Activated naive CD8-positive, alpha-beta T cell treated with anti-CD3 and anti-CD28 coated beads, Interleukin-2, amount 50 U/mL, for 24 hours (primary cell): ENCODE data around the gene ACRBP.

ENCODE experiments used
- ATAC-seq: fragments of 150-1000 bp; cut with Tn5 transposase; one replicate; pipeline ENCODE4 v1.10.0; 2021
- DNase-seq: peaks from one replicate; pipeline ENCODE4 v3.0.0; 2021
- H3K27ac Mint-ChIP-seq: one replicate; pipeline ENCODE4 v1.8.0; 2021; ENCODE audit warnings: mild to moderate bottlenecking, mixed read lengths
- H3K27me3 Mint-ChIP-seq: one replicate; pipeline ENCODE4 v1.8.0; 2021; ENCODE audit warnings: mixed read lengths
- H3K36me3 Mint-ChIP-seq: one replicate; pipeline ENCODE4 v1.8.0; 2021; ENCODE audit warnings: low read depth, mixed read lengths
- H3K4me1 Mint-ChIP-seq: one replicate; pipeline ENCODE4 v1.8.0; 2021; ENCODE audit warnings: mixed read lengths
- H3K4me3 Mint-ChIP-seq: one replicate; pipeline ENCODE4 v1.8.0; 2021; ENCODE audit warnings: mild to moderate bottlenecking, moderate library complexity, mixed read lengths
- H3K9me3 Mint-ChIP-seq: one replicate; pipeline ENCODE4 v1.8.0; 2021; ENCODE audit warnings: mixed read lengths

ACRBP gene

GRCh38 chr12:6664902-6665301, 17.7 kb upstream of the ACRBP start:
- Mint-ChIP-seq H3K36me3 (peaks cover 29% of the 10 kb centered on the region), H3K4me1 (peaks cover 23% of the 10 kb centered on the region), H3K4me3 (no peak overlapping the region), H3K27ac (no peak overlapping the region), H3K9me3 (peaks cover 4% of the 10 kb centered on the region), H3K27me3 (no peaks in the 10 kb centered on the region)
- no peak for DNase-seq
- ATAC-seq = no peak

GRCh38 chr12:6662906-6663742, 15.9 kb upstream of the ACRBP start, which contains the start of gene ING4:
ING4 (minus strand) TSS chr12:6663119; CDS start chr12:6663101, 18 bp downstream.
- peaks cover 27% of the 10 kb centered on the region for H3K4me1 Mint-ChIP-seq
- H3K27me3 Mint-ChIP-seq = no peaks in the 10 kb centered on the region
- peak; percentile 100 for ATAC-seq
- H3K9me3 Mint-ChIP-seq = peaks cover 4% of the 10 kb centered on the region
- DNase-seq = peak; percentile 94
- peaks cover 22% of the 10 kb centered on the region for H3K36me3 Mint-ChIP-seq
- peak within 1 kb of the TSS; percentile 89 for H3K27ac Mint-ChIP-seq
- peak within 1 kb of the TSS; percentile 91 for H3K4me3 Mint-ChIP-seq

- Mint-ChIP-seq H3K27me3 (no peaks in the 10 kb centered on the region), H3K4me3 (peak overlapping the region; percentile 91), H3K9me3 (peaks cover 4% of the 10 kb centered on the region), H3K4me1 (peaks cover 27% of the 10 kb centered on the region), H3K27ac (peak overlapping the region; percentile 89), H3K36me3 (peaks cover 16% of the 10 kb centered on the region)
- peak; percentile 34 for ATAC-seq
- DNase-seq = no peak
Observed at GRCh38 chr12:6662602-6662905, 15.3 kb upstream of the ACRBP start.

GRCh38 chr12:6653987-6654386, 6.8 kb upstream of the ACRBP start:
- no peaks in the 10 kb centered on the region for H3K27me3 Mint-ChIP-seq
- H3K36me3 Mint-ChIP-seq = peaks cover 15% of the 10 kb centered on the region
- H3K4me3 Mint-ChIP-seq = no peak overlapping the region
- no peaks in the 10 kb centered on the region for H3K9me3 Mint-ChIP-seq
- no peak for ATAC-seq
- H3K4me1 Mint-ChIP-seq = peaks cover 5% of the 10 kb centered on the region
- no peak overlapping the region for H3K27ac Mint-ChIP-seq
- no peak for DNase-seq

- H3K36me3 Mint-ChIP-seq = peaks cover 11% of the 10 kb centered on the region
- no peaks in the 10 kb centered on the region for H3K9me3 Mint-ChIP-seq
- no peaks in the 10 kb centered on the region for H3K27me3 Mint-ChIP-seq
- peaks cover 2% of the 10 kb centered on the region for H3K4me1 Mint-ChIP-seq
- H3K4me3 Mint-ChIP-seq = no peak overlapping the region
- no peak for DNase-seq
- no peak overlapping the region for H3K27ac Mint-ChIP-seq
- no peak for ATAC-seq
Observed at GRCh38 chr12:6653342-6653741, 6.1 kb upstream of the ACRBP start.

GRCh38 chr12:6652391-6652790, 5.2 kb upstream of the ACRBP start:
- no peak for DNase-seq
- no peak for ATAC-seq
- H3K4me3 Mint-ChIP-seq = no peak overlapping the region
- peaks cover 15% of the 10 kb centered on the region for H3K36me3 Mint-ChIP-seq
- no peaks in the 10 kb centered on the region for H3K27me3 Mint-ChIP-seq
- H3K4me1 Mint-ChIP-seq = peaks cover under 1% of the 10 kb centered on the region
- no peak overlapping the region for H3K27ac Mint-ChIP-seq
- no peaks in the 10 kb centered on the region for H3K9me3 Mint-ChIP-seq

GRCh38 chr12:6650832-6651231, 3.6 kb upstream of the ACRBP start:
- no peaks in the 10 kb centered on the region for H3K9me3 Mint-ChIP-seq
- no peak for DNase-seq
- peaks cover 9% of the 10 kb centered on the region for H3K4me1 Mint-ChIP-seq
- no peak overlapping the region for H3K4me3 Mint-ChIP-seq
- H3K27ac Mint-ChIP-seq = no peak overlapping the region
- H3K36me3 Mint-ChIP-seq = peaks cover 17% of the 10 kb centered on the region
- no peaks in the 10 kb centered on the region for H3K27me3 Mint-ChIP-seq
- ATAC-seq = no peak

- Mint-ChIP-seq H3K27me3 (no peaks in the 10 kb centered on the region), H3K36me3 (peaks cover 18% of the 10 kb centered on the region), H3K4me3 (peak overlapping the region; percentile 72), H3K9me3 (peaks cover 19% of the 10 kb centered on the region), H3K27ac (peak overlapping the region; percentile 76), H3K4me1 (peaks cover 15% of the 10 kb centered on the region)
- no peak for DNase-seq
- no peak for ATAC-seq
Observed at GRCh38 chr12:6646276-6647082, 753 bp downstream of the ACRBP start.

- Mint-ChIP-seq H3K4me1 (peaks cover 15% of the 10 kb centered on the region), H3K27me3 (no peaks in the 10 kb centered on the region), H3K4me3 (no peak overlapping the region), H3K27ac (no peak overlapping the region), H3K36me3 (peaks cover 14% of the 10 kb centered on the region), H3K9me3 (peaks cover 19% of the 10 kb centered on the region)
- no peak for ATAC-seq
- no peak for DNase-seq
Observed at GRCh38 chr12:6644903-6645302, 2.3 kb downstream of the ACRBP start.

- Mint-ChIP-seq H3K4me3 (no peak overlapping the region), H3K9me3 (peaks cover 19% of the 10 kb centered on the region), H3K27ac (peak overlapping the region; percentile 7), H3K4me1 (peaks cover 15% of the 10 kb centered on the region), H3K36me3 (peaks cover 14% of the 10 kb centered on the region), H3K27me3 (no peaks in the 10 kb centered on the region)
- DNase-seq (no peak), ATAC-seq (no peak)
Observed at GRCh38 chr12:6644257-6644596, 3.0 kb downstream of the ACRBP start.

GRCh38 chr12:6643569-6644256, 3.5 kb downstream of the ACRBP start:
- Mint-ChIP-seq H3K36me3 (peaks cover 14% of the 10 kb centered on the region), H3K27ac (no peak overlapping the region), H3K9me3 (peaks cover 19% of the 10 kb centered on the region), H3K4me1 (peaks cover 15% of the 10 kb centered on the region), H3K4me3 (no peak overlapping the region), H3K27me3 (no peaks in the 10 kb centered on the region)
- DNase-seq = no peak
- no peak for ATAC-seq

GRCh38 chr12:6641131-6641530, 6.1 kb downstream of the ACRBP start:
- H3K4me3 Mint-ChIP-seq = no peak overlapping the region
- H3K4me1 Mint-ChIP-seq = peaks cover 21% of the 10 kb centered on the region
- H3K36me3 Mint-ChIP-seq = peaks cover 8% of the 10 kb centered on the region
- peaks cover 19% of the 10 kb centered on the region for H3K9me3 Mint-ChIP-seq
- H3K27me3 Mint-ChIP-seq = no peaks in the 10 kb centered on the region
- ATAC-seq (no peak), DNase-seq (no peak)
- H3K27ac Mint-ChIP-seq = no peak overlapping the region

- no peak for DNase-seq
- Mint-ChIP-seq H3K27me3 (no peaks in the 10 kb centered on the region), H3K27ac (no peak overlapping the region), H3K9me3 (peaks cover 19% of the 10 kb centered on the region), H3K4me1 (peaks cover 28% of the 10 kb centered on the region), H3K36me3 (peaks cover 8% of the 10 kb centered on the region), H3K4me3 (no peak overlapping the region)
- no peak for ATAC-seq
Observed at GRCh38 chr12:6640497-6640896, 6.7 kb downstream of the ACRBP start.

- no peak for DNase-seq
- no peak for ATAC-seq
- Mint-ChIP-seq H3K27ac (no peak overlapping the region), H3K4me1 (peaks cover 37% of the 10 kb centered on the region), H3K4me3 (no peak overlapping the region), H3K27me3 (no peaks in the 10 kb centered on the region), H3K36me3 (peaks cover 7% of the 10 kb centered on the region), H3K9me3 (peaks cover 13% of the 10 kb centered on the region)
Observed at GRCh38 chr12:6639151-6639801, 8.0 kb downstream of the ACRBP start.
